HCT116 (cell line): Measurements from ENCODE around the gene ZNF83.

Source experiments
- ATF3 ChIP-seq: IDR thresholded peaks from 2 replicates; pipeline ENCODE4 v1.6.1; 2012
- ELF1 ChIP-seq: IDR thresholded peaks from 2 replicates; pipeline ENCODE4 v1.6.1; 2012; ENCODE audit warnings: low read depth, borderline replicate concordance
- EZH2 ChIP-seq: fragments of 200-600 bp; sonication (generic); IDR thresholded peaks from 2 replicates; pipeline ENCODE4 v1.6.1; 2017; ENCODE audit warnings: antibody characterized with exemption, mixed run types
- EZH2phosphoT487 ChIP-seq: fragments of 200-600 bp; IDR thresholded peaks from 2 replicates; pipeline ENCODE4 v1.6.1; 2018; ENCODE audit warnings: antibody characterized with exemption, borderline replicate concordance
- FOSL1 ChIP-seq: IDR thresholded peaks from 2 replicates; pipeline ENCODE4 v1.6.1; 2012; ENCODE audit warnings: low read depth
- POLR2A ChIP-seq: IDR thresholded peaks from 2 replicates; pipeline ENCODE4 v1.7.0; 2011; ENCODE audit warnings: borderline replicate concordance; ENCODE audit not compliant: insufficient read depth, insufficient read length; ENCODE audit errors: extremely low read depth
- POLR2AphosphoS5 ChIP-seq: IDR thresholded peaks from 2 replicates; pipeline ENCODE4 v1.6.1; 2011; ENCODE audit warnings: mild to moderate bottlenecking, low read depth, low read length, moderate library complexity
- RAD21 ChIP-seq: IDR thresholded peaks from 2 replicates; pipeline ENCODE4 v1.6.1; 2012; ENCODE audit warnings: low read depth, mild to moderate bottlenecking
- SIN3A ChIP-seq: IDR thresholded peaks from 2 replicates; pipeline ENCODE4 v1.6.1; 2012; ENCODE audit warnings: low read depth
- TCF7L2 ChIP-seq: IDR thresholded peaks from 2 replicates; pipeline ENCODE4 v1.7.0; 2011; ENCODE audit warnings: borderline replicate concordance, inconsistent platforms; ENCODE audit not compliant: insufficient read depth, insufficient read length; ENCODE audit errors: extremely low read depth
- YY1 ChIP-seq: IDR thresholded peaks from 2 replicates; pipeline ENCODE4 v1.6.1; 2011; ENCODE audit warnings: low read length, low read depth, moderate library complexity, mild to moderate bottlenecking; ENCODE audit not compliant: insufficient replicate concordance; ENCODE audit errors: extremely low read depth
- ZNF274 ChIP-seq: fragments of 200-500 bp; sonication (Bioruptor generic); IDR thresholded peaks from 2 replicates; pipeline ENCODE4 v1.6.1; 2014; ENCODE audit warnings: mild to moderate bottlenecking, low read depth, low read length, inconsistent platforms
- TF ChIP-seq, protein P1 (sequence below), 3 experiments: fragments of 200-600 bp in 1 of 3; sonication (generic) in 1 of 3; IDR thresholded peaks in 2 of 3; conservative IDR thresholded peaks in 1 of 3; 2 replicates each; pipeline ENCODE4 v1.5.1; 2012 to 2017; ENCODE audit warnings: low read depth in 2 of 3, low read length in 2 of 3, antibody characterized with exemption in 1 of 3, borderline replicate concordance in 1 of 3, control low read depth in 1 of 3, mild to moderate bottlenecking in 1 of 3, mixed read lengths in 1 of 3, mixed run types in 1 of 3, moderate library complexity in 1 of 3; ENCODE audit not compliant: insufficient read depth in 1 of 3
- TF ChIP-seq, protein P2 (sequence below): IDR thresholded peaks from 2 replicates; pipeline ENCODE4 v1.6.1; 2012; ENCODE audit warnings: low read depth

GRCh38 chr19:52665027-52665426 lies 26.9 kb upstream of the ZNF83 start:
- TF ChIP-seq EZH2: no peak
- TF ChIP-seq, protein P1, sequence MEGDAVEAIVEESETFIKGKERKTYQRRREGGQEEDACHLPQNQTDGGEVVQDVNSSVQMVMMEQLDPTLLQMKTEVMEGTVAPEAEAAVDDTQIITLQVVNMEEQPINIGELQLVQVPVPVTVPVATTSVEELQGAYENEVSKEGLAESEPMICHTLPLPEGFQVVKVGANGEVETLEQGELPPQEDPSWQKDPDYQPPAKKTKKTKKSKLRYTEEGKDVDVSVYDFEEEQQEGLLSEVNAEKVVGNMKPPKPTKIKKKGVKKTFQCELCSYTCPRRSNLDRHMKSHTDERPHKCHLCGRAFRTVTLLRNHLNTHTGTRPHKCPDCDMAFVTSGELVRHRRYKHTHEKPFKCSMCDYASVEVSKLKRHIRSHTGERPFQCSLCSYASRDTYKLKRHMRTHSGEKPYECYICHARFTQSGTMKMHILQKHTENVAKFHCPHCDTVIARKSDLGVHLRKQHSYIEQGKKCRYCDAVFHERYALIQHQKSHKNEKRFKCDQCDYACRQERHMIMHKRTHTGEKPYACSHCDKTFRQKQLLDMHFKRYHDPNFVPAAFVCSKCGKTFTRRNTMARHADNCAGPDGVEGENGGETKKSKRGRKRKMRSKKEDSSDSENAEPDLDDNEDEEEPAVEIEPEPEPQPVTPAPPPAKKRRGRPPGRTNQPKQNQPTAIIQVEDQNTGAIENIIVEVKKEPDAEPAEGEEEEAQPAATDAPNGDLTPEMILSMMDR (IDR thresholded peaks at IDR 0.05 in 2 of 3, conservative IDR thresholded peaks at IDR 0.05 in 1 of 3; ENCODE audit: borderline replicate concordance in 1 of 3, insufficient read depth in 1 of 3, low read depth in 2 of 3, low read length in 2 of 3): no peak
- no peak for TF ChIP-seq POLR2A
- no peak for TF ChIP-seq EZH2phosphoT487
- no peak for TF ChIP-seq ELF1
- no peak for TF ChIP-seq SIN3A
- TF ChIP-seq ZNF274: no peak
- TF ChIP-seq FOSL1: no peak
- TF ChIP-seq, protein P2, sequence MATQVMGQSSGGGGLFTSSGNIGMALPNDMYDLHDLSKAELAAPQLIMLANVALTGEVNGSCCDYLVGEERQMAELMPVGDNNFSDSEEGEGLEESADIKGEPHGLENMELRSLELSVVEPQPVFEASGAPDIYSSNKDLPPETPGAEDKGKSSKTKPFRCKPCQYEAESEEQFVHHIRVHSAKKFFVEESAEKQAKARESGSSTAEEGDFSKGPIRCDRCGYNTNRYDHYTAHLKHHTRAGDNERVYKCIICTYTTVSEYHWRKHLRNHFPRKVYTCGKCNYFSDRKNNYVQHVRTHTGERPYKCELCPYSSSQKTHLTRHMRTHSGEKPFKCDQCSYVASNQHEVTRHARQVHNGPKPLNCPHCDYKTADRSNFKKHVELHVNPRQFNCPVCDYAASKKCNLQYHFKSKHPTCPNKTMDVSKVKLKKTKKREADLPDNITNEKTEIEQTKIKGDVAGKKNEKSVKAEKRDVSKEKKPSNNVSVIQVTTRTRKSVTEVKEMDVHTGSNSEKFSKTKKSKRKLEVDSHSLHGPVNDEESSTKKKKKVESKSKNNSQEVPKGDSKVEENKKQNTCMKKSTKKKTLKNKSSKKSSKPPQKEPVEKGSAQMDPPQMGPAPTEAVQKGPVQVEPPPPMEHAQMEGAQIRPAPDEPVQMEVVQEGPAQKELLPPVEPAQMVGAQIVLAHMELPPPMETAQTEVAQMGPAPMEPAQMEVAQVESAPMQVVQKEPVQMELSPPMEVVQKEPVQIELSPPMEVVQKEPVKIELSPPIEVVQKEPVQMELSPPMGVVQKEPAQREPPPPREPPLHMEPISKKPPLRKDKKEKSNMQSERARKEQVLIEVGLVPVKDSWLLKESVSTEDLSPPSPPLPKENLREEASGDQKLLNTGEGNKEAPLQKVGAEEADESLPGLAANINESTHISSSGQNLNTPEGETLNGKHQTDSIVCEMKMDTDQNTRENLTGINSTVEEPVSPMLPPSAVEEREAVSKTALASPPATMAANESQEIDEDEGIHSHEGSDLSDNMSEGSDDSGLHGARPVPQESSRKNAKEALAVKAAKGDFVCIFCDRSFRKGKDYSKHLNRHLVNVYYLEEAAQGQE: no peak
- no peak for TF ChIP-seq ATF3
- TF ChIP-seq POLR2AphosphoS5: no peak
- no peak for TF ChIP-seq RAD21
- TF ChIP-seq TCF7L2: no peak
- TF ChIP-seq YY1: no peak
